HepG2 (cell line): ENCODE measurements around the gene GJB1. TPM values are rescaled to one million over a fixed set of nuclear protein-coding genes. Genes with fewer than 3 reads are reported as not detected.

Experiments
- ATF7-NPFF ChIP-seq: sonication (generic); formaldehyde crosslinking; IDR thresholded peaks from 2 replicates; pipeline ENCODE4 v1.8.1; 2023; ENCODE audit warnings: mild to moderate bottlenecking, low read depth, missing genetic modification reagents, moderate library complexity
- CAMTA2 ChIP-seq: sonication (generic); formaldehyde crosslinking; IDR thresholded peaks from 2 replicates; pipeline ENCODE4 v1.4.0; 2020; ENCODE audit warnings: mild to moderate bottlenecking, missing genetic modification reagents, borderline replicate concordance
- CERS6 ChIP-seq: sonication (generic); formaldehyde crosslinking; IDR thresholded peaks from 2 replicates; pipeline ENCODE4 v1.5.0; 2020; ENCODE audit warnings: missing genetic modification reagents
- HIVEP1 ChIP-seq: sonication (generic); formaldehyde crosslinking; IDR thresholded peaks from 2 replicates; pipeline ENCODE4 v1.4.0; 2020; ENCODE audit warnings: mild to moderate bottlenecking, missing genetic modification reagents
- HNF1B ChIP-seq: sonication (generic); formaldehyde crosslinking; IDR thresholded peaks from 2 replicates; pipeline ENCODE4 v1.5.1; 2020; ENCODE audit warnings: mild to moderate bottlenecking, moderate library complexity, missing genetic modification reagents
- MAF1 ChIP-seq: sonication (generic); formaldehyde crosslinking; IDR thresholded peaks from 2 replicates; pipeline ENCODE4 v1.5.0; 2020; ENCODE audit warnings: missing genetic modification reagents, borderline replicate concordance
- NBN ChIP-seq: fragments of 450-650 bp; conservative IDR thresholded peaks from 2 replicates; pipeline ENCODE4 v1.6.1; 2017
- POLR2A ChIP-seq, 2 experiments: IDR thresholded peaks; 2 replicates each; pipeline ENCODE4 v1.6.1; 2011; ENCODE audit warnings: low read depth in 2 of 2, low read length in 2 of 2, mild to moderate bottlenecking in 1 of 2, moderate library complexity in 1 of 2; ENCODE audit not compliant: insufficient read depth in 1 of 2
- SP5 ChIP-seq: IDR thresholded peaks from 2 replicates; pipeline ENCODE4 v1.6.1; 2016; ENCODE audit warnings: low read depth, borderline replicate concordance
- TAF15 ChIP-seq: fragments of 200-400 bp; formaldehyde crosslinking; IDR thresholded peaks from one replicate; pipeline ENCODE4 v1.6.1; 2018; ENCODE audit warnings: mild to moderate bottlenecking, low read depth, low read length; ENCODE audit not compliant: poor library complexity, severe bottlenecking
- THYN1 ChIP-seq: sonication (generic); formaldehyde crosslinking; IDR thresholded peaks from 2 replicates; pipeline ENCODE4 v1.8.1; 2023; ENCODE audit warnings: low read depth, mild to moderate bottlenecking, moderate library complexity, missing genetic modification reagents, borderline replicate concordance
- TMF1 ChIP-seq: sonication (generic); formaldehyde crosslinking; IDR thresholded peaks from 2 replicates; pipeline ENCODE4 v1.8.1; 2022; ENCODE audit warnings: low read depth, missing genetic modification reagents
- ZBTB44 ChIP-seq: sonication (generic); formaldehyde crosslinking; IDR thresholded peaks from 2 replicates; pipeline ENCODE4 v1.4.0; 2020; ENCODE audit warnings: missing genetic modification reagents
- ZNF615 ChIP-seq: sonication (generic); formaldehyde crosslinking; IDR thresholded peaks from 2 replicates; pipeline ENCODE4 v1.5.0; 2020; ENCODE audit warnings: mild to moderate bottlenecking, missing genetic modification reagents, borderline replicate concordance
- ZNF672 ChIP-seq: sonication (generic); formaldehyde crosslinking; IDR thresholded peaks from 2 replicates; pipeline ENCODE4 v1.8.1; 2022; ENCODE audit warnings: missing genetic modification reagents
- ZNF724P ChIP-seq: sonication (generic); formaldehyde crosslinking; IDR thresholded peaks from 2 replicates; pipeline ENCODE4 v1.8.0; 2022; ENCODE audit warnings: missing genetic modification reagents, borderline replicate concordance
- polyA plus RNA-seq, 8 experiments: library from polyadenylated mRNA; depleted of rRNA in 3 of 8; stranded (reverse) in 7 of 8; unstranded in 1 of 8; fragments of >200 nt; fragmentation: Illumina TruSeq in 4 of 8; extraction: Trizol in 4 of 8; gene quantifications; 2 replicates each; pipeline versions ENCODE4 v1.2.1 to v1.2.3, GENCODE V29; 2011 to 2016; ENCODE audit warnings: low read depth in 4 of 8, missing spikeins in 1 of 8, mixed read lengths in 1 of 8; ENCODE audit not compliant: insufficient read depth in 1 of 8
- total RNA-seq, 5 experiments: library from RNA; depleted of rRNA; stranded (reverse); fragments of >200 nt; fragmentation: Illumina TruSeq; extraction: Trizol; gene quantifications; 2 replicates each; pipeline ENCODE4 v1.2.3, GENCODE V29; 2016; ENCODE audit warnings: low read depth in 1 of 5
- TF ChIP-seq, protein P1 (sequence below): sonication (generic); formaldehyde crosslinking; IDR thresholded peaks from 2 replicates; pipeline ENCODE4 v1.4.0; 2020; ENCODE audit warnings: missing genetic modification reagents, mild to moderate bottlenecking, borderline replicate concordance
- TF ChIP-seq, protein P2 (sequence below): sonication (generic); formaldehyde crosslinking; IDR thresholded peaks from 2 replicates; pipeline ENCODE4 v1.4.0; 2020; ENCODE audit warnings: missing genetic modification reagents
- TF ChIP-seq, protein P3 (sequence below): sonication (generic); IDR thresholded peaks from 2 replicates; pipeline ENCODE4 v1.6.1; 2016; ENCODE audit warnings: low read depth, borderline replicate concordance
- TF ChIP-seq, protein P4 (sequence below): sonication (generic); formaldehyde crosslinking; IDR thresholded peaks from 2 replicates; pipeline ENCODE4 v1.9.0; 2021; ENCODE audit warnings: missing genetic modification reagents, mild to moderate bottlenecking, borderline replicate concordance

GJB1 gene
- total and polyA plus RNA-seq, 2 of the 13 experiments (the other 11 are each of a cell fraction or from before 2014, with no cell fraction given): 111 to 161 TPM

GRCh38 chrX:71181910-71182799 is 40.9 kb upstream of the GJB1 start (continued):
- TF ChIP-seq HNF1B (CRISPR knock-in tag) (peak; percentile 51), ZBTB44 (no peak), HIVEP1 (no peak), TMF1 (CRISPR knock-in tag) (0 out of 2 replicates have a peak, but pooled peaks have one; percentile 46), CERS6 (no peak), ZNF724P (no peak), ZNF672 (CRISPR knock-in tag) (no peak), ATF7-NPFF (no peak), THYN1 (CRISPR knock-in tag) (no peak), SP5 (CRISPR knock-in tag) (peak; percentile 16; the same call in 1 of the 2 replicates), MAF1 (CRISPR knock-in tag) (no peak), ZNF615 (CRISPR knock-in tag) (no peak), TAF15 (no peak), POLR2A (IDR thresholded peaks at IDR 0.05; ENCODE audit: insufficient read depth in 1 of 2, low read depth in 2 of 2, low read length in 2 of 2) (peak; percentile 68 to 75), CAMTA2 (CRISPR knock-in tag) (no peak), NBN (no peak)
- TF ChIP-seq, protein P1, sequence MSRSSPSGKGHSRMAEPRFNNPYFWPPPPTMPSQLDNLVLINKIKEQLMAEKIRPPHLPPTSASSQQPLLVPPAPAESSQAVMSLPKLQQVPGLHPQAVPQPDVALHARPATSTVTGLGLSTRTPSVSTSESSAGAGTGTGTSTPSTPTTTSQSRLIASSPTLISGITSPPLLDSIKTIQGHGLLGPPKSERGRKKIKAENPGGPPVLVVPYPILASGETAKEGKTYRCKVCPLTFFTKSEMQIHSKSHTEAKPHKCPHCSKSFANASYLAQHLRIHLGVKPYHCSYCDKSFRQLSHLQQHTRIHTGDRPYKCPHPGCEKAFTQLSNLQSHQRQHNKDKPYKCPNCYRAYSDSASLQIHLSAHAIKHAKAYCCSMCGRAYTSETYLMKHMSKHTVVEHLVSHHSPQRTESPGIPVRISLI (CRISPR knock-in tag): no peak
- TF ChIP-seq, protein P2, sequence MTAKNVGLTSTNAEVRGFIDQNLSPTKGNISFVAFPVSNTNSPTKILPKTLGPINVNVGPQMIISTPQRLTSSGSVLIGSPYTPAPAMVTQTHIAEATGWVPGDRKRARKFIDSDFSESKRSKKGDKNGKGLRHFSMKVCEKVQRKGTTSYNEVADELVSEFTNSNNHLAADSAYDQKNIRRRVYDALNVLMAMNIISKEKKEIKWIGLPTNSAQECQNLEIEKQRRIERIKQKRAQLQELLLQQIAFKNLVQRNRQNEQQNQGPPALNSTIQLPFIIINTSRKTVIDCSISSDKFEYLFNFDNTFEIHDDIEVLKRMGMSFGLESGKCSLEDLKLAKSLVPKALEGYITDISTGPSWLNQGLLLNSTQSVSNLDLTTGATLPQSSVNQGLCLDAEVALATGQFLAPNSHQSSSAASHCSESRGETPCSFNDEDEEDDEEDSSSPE (CRISPR knock-in tag): peak; percentile 87
- TF ChIP-seq, protein P3, sequence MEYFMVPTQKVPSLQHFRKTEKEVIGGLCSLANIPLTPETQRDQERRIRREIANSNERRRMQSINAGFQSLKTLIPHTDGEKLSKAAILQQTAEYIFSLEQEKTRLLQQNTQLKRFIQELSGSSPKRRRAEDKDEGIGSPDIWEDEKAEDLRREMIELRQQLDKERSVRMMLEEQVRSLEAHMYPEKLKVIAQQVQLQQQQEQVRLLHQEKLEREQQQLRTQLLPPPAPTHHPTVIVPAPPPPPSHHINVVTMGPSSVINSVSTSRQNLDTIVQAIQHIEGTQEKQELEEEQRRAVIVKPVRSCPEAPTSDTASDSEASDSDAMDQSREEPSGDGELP: no peak
- TF ChIP-seq, protein P4, sequence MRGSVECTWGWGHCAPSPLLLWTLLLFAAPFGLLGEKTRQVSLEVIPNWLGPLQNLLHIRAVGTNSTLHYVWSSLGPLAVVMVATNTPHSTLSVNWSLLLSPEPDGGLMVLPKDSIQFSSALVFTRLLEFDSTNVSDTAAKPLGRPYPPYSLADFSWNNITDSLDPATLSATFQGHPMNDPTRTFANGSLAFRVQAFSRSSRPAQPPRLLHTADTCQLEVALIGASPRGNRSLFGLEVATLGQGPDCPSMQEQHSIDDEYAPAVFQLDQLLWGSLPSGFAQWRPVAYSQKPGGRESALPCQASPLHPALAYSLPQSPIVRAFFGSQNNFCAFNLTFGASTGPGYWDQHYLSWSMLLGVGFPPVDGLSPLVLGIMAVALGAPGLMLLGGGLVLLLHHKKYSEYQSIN (CRISPR knock-in tag): no peak
